ENCODE measurements around the gene PIF1.
"Not testable (repeated sequence)": the region's sequence is repeated elsewhere in the genome, so short reads cannot be mapped to it uniquely, and the experiment has no call there.

The PIF1 gene

GRCh38 chr15:64847016-64847415 lies 21.6 kb upstream of the PIF1 start:
- DNase-seq, result no peak

- DNase-seq, result no peak
Observed at GRCh38 chr15:64845831-64846595, 20.6 kb upstream of the PIF1 start.

GRCh38 chr15:64845183-64845611 lies 19.8 kb upstream of the PIF1 start:
- DNase-seq, result no peak

- no peak for DNase-seq
Observed at GRCh38 chr15:64844576-64845145, 19.2 kb upstream of the PIF1 start.

GRCh38 chr15:64843991-64844390 lies 18.5 kb upstream of the PIF1 start:
- DNase-seq, result no peak

GRCh38 chr15:64842986-64843561 lies 17.6 kb upstream of the PIF1 start:
- no peak for DNase-seq

- DNase-seq, result no peak
Observed at GRCh38 chr15:64842096-64842939, 16.9 kb upstream of the PIF1 start.

- DNase-seq, result peak; percentile 96
Observed at GRCh38 chr15:64841344-64842095, 16.1 kb upstream of the PIF1 start, which contains the start of gene PLEKHO2. Gene PLEKHO2, plus strand, starts transcription at chr15:64841915. Its CDS starts 102 bp downstream, at chr15:64842017.

GRCh38 chr15:64841060-64841343 lies 15.6 kb upstream of the PIF1 start:
- no peak for DNase-seq

GRCh38 chr15:64837502-64837901 lies 12.1 kb upstream of the PIF1 start:
- no peak for DNase-seq

GRCh38 chr15:64836023-64836536 lies 10.6 kb upstream of the PIF1 start:
- DNase-seq, result no peak

GRCh38 chr15:64833690-64834089 lies 8.2 kb upstream of the PIF1 start:
- no peak for DNase-seq

- DNase-seq, result no peak
Observed at GRCh38 chr15:64828985-64829384, 3.5 kb upstream of the PIF1 start.

- no peak for DNase-seq
Observed at GRCh38 chr15:64824929-64825430, 467 bp downstream of the PIF1 start.

GRCh38 chr15:64816452-64816851 lies 9.0 kb downstream of the PIF1 start:
- no peak for DNase-seq

GRCh38 chr15:64814965-64815364 lies 10.5 kb downstream of the PIF1 start:
- not testable (repeated sequence) for DNase-seq

GRCh38 chr15:64814283-64814682 lies 11.2 kb downstream of the PIF1 start:
- not testable (repeated sequence) for DNase-seq

GRCh38 chr15:64813075-64813474 lies 12.4 kb downstream of the PIF1 start:
- no peak for DNase-seq

- no peak for DNase-seq
Observed at GRCh38 chr15:64810497-64811326, 14.7 kb downstream of the PIF1 start.

- DNase-seq, result peak; percentile 64
Observed at GRCh38 chr15:64809649-64810496, 15.6 kb downstream of the PIF1 start.
